Activated naive CD4-positive, alpha-beta T cell treated with Interleukin-2 at 50 U/mL for 16 hours (primary cell): ENCODE results near the gene LMTK2.

Experiments used
- DNase-seq: peaks from one replicate; pipeline ENCODE4 v3.0.0-alpha.2; 2020

The LMTK2 gene

GRCh38 chr7:98106647-98107312, at the start of gene LMTK2:
LMTK2 (plus strand) TSS chr7:98106862; CDS start chr7:98107178, 316 bp downstream.
- peak; percentile 96 for DNase-seq

GRCh38 chr7:98057157-98057556, 49.5 kb upstream of the LMTK2 start:
- DNase-seq: no peak

- no peak for DNase-seq
Measured at GRCh38 chr7:98058186-98058585, 48.5 kb upstream of the LMTK2 start.

- no peak for DNase-seq
Measured at GRCh38 chr7:98064233-98064632, 42.4 kb upstream of the LMTK2 start.

- no peak for DNase-seq
Measured at GRCh38 chr7:98066208-98066607, 40.5 kb upstream of the LMTK2 start.

GRCh38 chr7:98066934-98067507, 39.6 kb upstream of the LMTK2 start:
- DNase-seq: no peak

- no peak for DNase-seq
Measured at GRCh38 chr7:98073047-98073446, 33.6 kb upstream of the LMTK2 start.

- no peak for DNase-seq
Measured at GRCh38 chr7:98075801-98076200, 30.9 kb upstream of the LMTK2 start.

- no peak for DNase-seq
Measured at GRCh38 chr7:98077762-98078161, 28.9 kb upstream of the LMTK2 start.

- DNase-seq: no peak
Measured at GRCh38 chr7:98078197-98078870, 28.3 kb upstream of the LMTK2 start.

- no peak for DNase-seq
Measured at GRCh38 chr7:98079891-98080648, 26.6 kb upstream of the LMTK2 start.

- DNase-seq: no peak
Measured at GRCh38 chr7:98081319-98081718, 25.3 kb upstream of the LMTK2 start.

- no peak for DNase-seq
Measured at GRCh38 chr7:98084631-98085030, 22.0 kb upstream of the LMTK2 start.

- DNase-seq: no peak
Measured at GRCh38 chr7:98085674-98086073, 21.0 kb upstream of the LMTK2 start.

GRCh38 chr7:98086281-98086718, 20.4 kb upstream of the LMTK2 start:
- DNase-seq: no peak

- no peak for DNase-seq
Measured at GRCh38 chr7:98088109-98088508, 18.6 kb upstream of the LMTK2 start.

GRCh38 chr7:98090116-98090515, 16.5 kb upstream of the LMTK2 start:
- no peak for DNase-seq

GRCh38 chr7:98091061-98091460, 15.6 kb upstream of the LMTK2 start:
- no peak for DNase-seq

GRCh38 chr7:98091523-98091922, 15.1 kb upstream of the LMTK2 start:
- DNase-seq: no peak

- DNase-seq: no peak
Measured at GRCh38 chr7:98097042-98097645, 9.5 kb upstream of the LMTK2 start.

GRCh38 chr7:98100088-98100487, 6.6 kb upstream of the LMTK2 start:
- DNase-seq: no peak

- DNase-seq: no peak
Measured at GRCh38 chr7:98102170-98102569, 4.5 kb upstream of the LMTK2 start.

- DNase-seq: peak; percentile 13
Measured at GRCh38 chr7:98105942-98106544, 619 bp upstream of the LMTK2 start.
